CD4-positive, alpha-beta T cell treated with Interferon alpha-2 for 1 hour (primary cell): ENCODE measurements around the gene USP43.
"Not testable (repeated sequence)": the region's sequence is repeated elsewhere in the genome, so short reads cannot be mapped to it uniquely, and the experiment has no call there.

Source experiments
- DNase-seq, 2 donors: peaks; one replicate each; pipeline ENCODE4 v3.0.0-alpha.2; 2020 to 2022

Gene USP43

GRCh38 chr17:9644910-9645751, at the start of gene USP43:
Gene USP43, plus strand, starts transcription at chr17:9645517. Its CDS starts 116 bp downstream, at chr17:9645633.
- DNase-seq = peak in 1 of 2 donors; percentile 8

- not testable (repeated sequence) for DNase-seq
These were observed 47.7 kb upstream of the USP43 start for GRCh38 chr17:9597638-9598037.

- no peak for DNase-seq
These were observed 46.7 kb upstream of the USP43 start for GRCh38 chr17:9598661-9599060.

GRCh38 chr17:9604583-9604982, 40.7 kb upstream of the USP43 start:
- not testable (repeated sequence) for DNase-seq

- DNase-seq = no peak
These were observed 38.9 kb upstream of the USP43 start for GRCh38 chr17:9606453-9606852.

- DNase-seq = not testable (repeated sequence)
These were observed 38.3 kb upstream of the USP43 start for GRCh38 chr17:9607058-9607457.

- DNase-seq = no peak
These were observed 33.8 kb upstream of the USP43 start for GRCh38 chr17:9611557-9611956.

GRCh38 chr17:9612006-9612405, 33.3 kb upstream of the USP43 start:
- no peak for DNase-seq

- DNase-seq = no peak
These were observed 29.8 kb upstream of the USP43 start for GRCh38 chr17:9615486-9615885.

GRCh38 chr17:9622961-9623360, 22.4 kb upstream of the USP43 start:
- no peak for DNase-seq

- DNase-seq = no peak
These were observed 16.8 kb upstream of the USP43 start for GRCh38 chr17:9628509-9628908.

- DNase-seq = no peak
These were observed 12.6 kb upstream of the USP43 start for GRCh38 chr17:9632741-9633140.

- no peak for DNase-seq
These were observed 10.0 kb upstream of the USP43 start for GRCh38 chr17:9635340-9635739.

GRCh38 chr17:9636501-9636900, 8.8 kb upstream of the USP43 start:
- no peak for DNase-seq

- not testable (repeated sequence) for DNase-seq
These were observed 4.9 kb upstream of the USP43 start for GRCh38 chr17:9640388-9640787.

- DNase-seq = no peak
These were observed 1.7 kb upstream of the USP43 start for GRCh38 chr17:9643611-9644010.

GRCh38 chr17:9645851-9646545, 681 bp downstream of the USP43 start:
- DNase-seq = peak in 1 of 2 donors; percentile 2

- DNase-seq = no peak
These were observed 1.2 kb downstream of the USP43 start for GRCh38 chr17:9646546-9646885.

GRCh38 chr17:9647014-9647413, 1.7 kb downstream of the USP43 start:
- no peak for DNase-seq

- no peak for DNase-seq
These were observed 3.3 kb downstream of the USP43 start for GRCh38 chr17:9648521-9649110.

- no peak for DNase-seq
These were observed 13.4 kb downstream of the USP43 start for GRCh38 chr17:9658593-9659211.

- no peak for DNase-seq
These were observed 15.7 kb downstream of the USP43 start for GRCh38 chr17:9661027-9661426.

GRCh38 chr17:9663511-9663910, 18.2 kb downstream of the USP43 start:
- not testable (repeated sequence) for DNase-seq
